ENCODE data around the gene DCUN1D2. TPM values are rescaled to one million over a fixed set of nuclear protein-coding genes. Genes with fewer than 3 reads are reported as not detected.

DCUN1D2 gene
- total RNA-seq, 4 donors from 2014 or later, result 13.6 to 32.5 (median 24.5) TPM

GRCh38 chr13:113502686-113503085, 12.2 kb upstream of the DCUN1D2 start:
- DNase-seq (ENCODE audit: extremely low spot score), result peak; percentile 29
- no peaks in the 10 kb centered on the region for H3K27me3 ChIP-seq
- H3K36me3 ChIP-seq, result peaks cover 61 to 97% (median 80%) of the 10 kb centered on the region in 4 donors
- H3K9me3 ChIP-seq, result no peaks in the 10 kb centered on the region
- intact Hi-C loops (cut with DNase I), result no loop called here
- 89% methylated on average over 15 of the region's 16 CpGs for WGBS
- TF ChIP-seq POLR2AphosphoS5 (IDR thresholded peaks at IDR 0.05) (no peak), EP300 (IDR thresholded peaks at IDR 0.05) (no peak), POLR2A (IDR thresholded peaks at IDR 0.05; ENCODE audit: low read depth) (no peak), CTCF (IDR thresholded peaks at IDR 0.05) (no peak)
- no peak overlapping the region for H3K4me3 ChIP-seq
- no peak overlapping the region for H3K27ac ChIP-seq (replicated peaks in 1 of 4)
- H3K4me1 ChIP-seq, result peaks cover 0 to 13% (median under 1%) of the 10 kb centered on the region in 4 donors

DNA sequence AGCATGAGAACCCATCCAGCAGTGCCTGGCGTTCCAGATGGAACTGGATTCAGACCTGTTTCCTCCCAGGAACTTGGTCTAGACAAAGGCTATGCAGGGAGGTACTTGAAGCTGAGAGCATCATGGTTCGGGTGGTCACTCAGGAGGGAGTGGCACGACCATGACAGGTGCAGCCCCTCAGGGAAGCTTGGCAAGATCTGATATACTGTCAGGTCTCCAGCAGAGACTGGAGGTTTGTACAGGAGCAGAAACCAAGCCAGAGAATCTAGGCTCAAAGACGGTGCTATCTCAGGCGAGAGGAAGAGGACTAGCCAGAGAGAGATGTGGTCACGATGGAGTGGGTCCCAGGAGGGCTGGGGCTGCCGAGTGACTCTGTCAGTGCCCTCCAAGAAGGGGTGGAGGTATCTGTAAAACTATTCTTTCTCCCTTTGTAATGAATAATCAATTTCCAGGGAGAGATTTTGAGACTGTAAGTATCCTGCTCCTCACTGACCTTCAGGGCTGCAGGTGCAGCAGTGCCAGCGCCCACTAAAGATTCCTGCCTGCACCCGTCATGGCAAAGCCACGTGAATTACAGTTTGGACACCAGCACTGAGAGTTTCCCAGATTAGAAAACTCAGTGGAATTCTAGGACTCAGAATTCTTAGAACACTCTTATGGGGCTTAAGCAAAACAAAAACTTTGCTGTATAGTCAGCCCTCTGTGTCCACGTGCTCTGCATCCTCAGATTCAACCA, 10.2 kb upstream of the DCUN1D2 start:
- Histone ChIP-seq H3K4me1 (peaks cover 12 to 20% (median 19%) of the 10 kb centered on the region in 4 donors), H3K4me3 (no peak overlapping the region), H3K9me3 (no peaks in the 10 kb centered on the region), H3K27me3 (no peaks in the 10 kb centered on the region), H3K27ac (replicated peaks in 1 of 4) (no peak overlapping the region), H3K36me3 (peaks cover 67 to 97% (median 87%) of the 10 kb centered on the region in 4 donors)
- DNase-seq (ENCODE audit: extremely low spot score), result peak; percentile 45
- TF ChIP-seq POLR2AphosphoS5 (IDR thresholded peaks at IDR 0.05), result no peak
- TF ChIP-seq CTCF (IDR thresholded peaks at IDR 0.05), result no peak
- TF ChIP-seq POLR2A (IDR thresholded peaks at IDR 0.05; ENCODE audit: low read depth), result no peak
- no peak for TF ChIP-seq EP300 (IDR thresholded peaks at IDR 0.05)
- WGBS, result 78% methylated on average over 11 of the region's 11 CpGs
- intact Hi-C loops (cut with DNase I), result no loop called here

DNA sequence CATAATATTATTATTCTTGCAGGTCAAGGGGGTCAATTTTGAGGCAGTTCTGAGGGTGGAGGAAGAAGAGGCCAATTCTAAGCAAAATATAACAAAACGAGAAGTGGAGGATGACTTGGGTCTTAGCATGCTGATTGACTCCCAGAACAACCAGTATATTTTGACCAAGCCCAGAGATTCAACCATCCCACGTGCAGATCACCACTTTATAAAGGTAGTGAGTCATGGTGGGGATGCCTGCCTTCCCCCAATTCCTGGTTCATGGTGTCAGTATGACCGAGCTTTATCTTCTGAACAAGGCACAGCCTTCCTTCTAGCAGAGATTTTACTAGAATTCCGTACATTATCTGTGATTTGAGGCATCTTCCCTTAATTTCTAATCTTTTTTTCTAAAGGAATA, 9.4 kb upstream of the DCUN1D2 start:
- H3K27me3 ChIP-seq, result no peaks in the 10 kb centered on the region
- H3K4me3 ChIP-seq, result no peak overlapping the region
- H3K9me3 ChIP-seq, result no peaks in the 10 kb centered on the region
- no peak for TF ChIP-seq EP300 (IDR thresholded peaks at IDR 0.05)
- TF ChIP-seq POLR2AphosphoS5 (IDR thresholded peaks at IDR 0.05), result no peak
- no peak for TF ChIP-seq CTCF (IDR thresholded peaks at IDR 0.05)
- no peak for TF ChIP-seq POLR2A (IDR thresholded peaks at IDR 0.05; ENCODE audit: low read depth)
- 85% methylated on average over 4 of the region's 4 CpGs for WGBS
- intact Hi-C loops (cut with DNase I), result no loop called here
- H3K27ac ChIP-seq (replicated peaks in 1 of 4), result no peak overlapping the region
- DNase-seq (ENCODE audit: extremely low spot score), result peak; percentile 31
- H3K36me3 ChIP-seq, result peaks cover 62 to 98% (median 88%) of the 10 kb centered on the region in 4 donors
- H3K4me1 ChIP-seq, result peaks cover 20 to 28% (median 26%) of the 10 kb centered on the region in 4 donors

GRCh38 chr13:113498905-113499304, 8.4 kb upstream of the DCUN1D2 start:
- Histone ChIP-seq H3K36me3 (peaks cover 54 to 93% (median 78%) of the 10 kb centered on the region in 4 donors), H3K9me3 (no peaks in the 10 kb centered on the region), H3K27ac (replicated peaks in 1 of 4) (no peak overlapping the region), H3K27me3 (no peaks in the 10 kb centered on the region), H3K4me1 (peaks cover 24 to 38% (median 36%) of the 10 kb centered on the region in 4 donors), H3K4me3 (no peak overlapping the region)
- intact Hi-C loops (cut with DNase I), result no loop called here
- WGBS, result 84% methylated on average over 6 of the region's 6 CpGs
- peak; percentile 21 for DNase-seq (ENCODE audit: extremely low spot score)
- no peak for TF ChIP-seq POLR2AphosphoS5 (IDR thresholded peaks at IDR 0.05)
- TF ChIP-seq EP300 (IDR thresholded peaks at IDR 0.05), result no peak
- no peak for TF ChIP-seq CTCF (IDR thresholded peaks at IDR 0.05)
- no peak for TF ChIP-seq POLR2A (IDR thresholded peaks at IDR 0.05; ENCODE audit: low read depth)

Data from esophagus muscularis mucosa (tissue), 4 donors.